Fibroblast of the aortic adventitia (primary cell): ENCODE data around the gene SLC30A2. TPM values are rescaled to one million over a fixed set of nuclear protein-coding genes. Genes with fewer than 3 reads are reported as not detected.

Experiments
- DNase-seq: peaks from one replicate; pipeline ENCODE4 v3.0.0-alpha.2; 2010; ENCODE audit warnings: low read depth
- H3K4me3 ChIP-seq: 2 replicates; pipeline ENCODE4 v1.5.1; 2011; ENCODE audit warnings: low read depth, mild to moderate bottlenecking, control low read depth, low read length, moderate library complexity
- CTCF ChIP-seq: IDR thresholded peaks from 2 replicates; pipeline ENCODE4 v1.5.1; 2011; ENCODE audit warnings: mild to moderate bottlenecking, low read length, control low read depth, inconsistent platforms; ENCODE audit not compliant: insufficient read depth
- total RNA-seq: library from RNA; depleted of rRNA; stranded (reverse); fragments of >200 nt; gene quantifications from 2 replicates; pipeline ENCODE4 v1.2.3, GENCODE V29; 2012; ENCODE audit warnings: low replicate concordance

SLC30A2 gene
- total RNA-seq, 1 donor = not detected

- H3K4me3 ChIP-seq = no peak overlapping the region
- DNase-seq = no peak
- TF ChIP-seq CTCF = no peak
Measured at GRCh38 chr1:26003262-26003661, 42.7 kb downstream of the SLC30A2 start.

- TF ChIP-seq CTCF = no peak
- H3K4me3 ChIP-seq = no peak overlapping the region
- DNase-seq = no peak
Measured at GRCh38 chr1:25999041-25999800, 46.7 kb downstream of the SLC30A2 start.

- DNase-seq = peak; percentile 100
- TF ChIP-seq CTCF = peak; percentile 97
- H3K4me3 ChIP-seq = peak within 1 kb of the TSS; percentile 73
Measured at GRCh38 chr1:25997828-25998761, 47.8 kb downstream of the SLC30A2 start, which contains the start of gene PAFAH2. PAFAH2 (minus strand) TSS chr1:25998063; CDS start chr1:25990816, 7,247 bp downstream.

GRCh38 chr1:25996966-25997827, 48.7 kb downstream of the SLC30A2 start:
- peak overlapping the region; percentile 73 for H3K4me3 ChIP-seq
- peak; percentile 79 for DNase-seq
- no peak for TF ChIP-seq CTCF

- TF ChIP-seq CTCF = no peak
- DNase-seq = no peak
- H3K4me3 ChIP-seq = no peak overlapping the region
Measured at GRCh38 chr1:25994402-25995150, 51.3 kb downstream of the SLC30A2 start.
